ENCODE results near the gene ACAA2.

- no peak for TF ChIP-seq CTCF (conservative IDR thresholded peaks at IDR 0.05; ENCODE audit: low read depth in 2 of 2)
- TF ChIP-seq EZH2phosphoT487 (IDR thresholded peaks at IDR 0.05; ENCODE audit: unreplicated experiment): no peak
Measured at GRCh38 chr18:49832221-49832647, 18.9 kb upstream of the ACAA2 start.

Data from GM23338 (cell line).